ENCODE measurements around the gene PHF5A. TPM values are rescaled to one million over a fixed set of nuclear protein-coding genes. Genes with fewer than 3 reads are reported as not detected.

Gene PHF5A
- total RNA-seq, 2 donors from 2014 or later = 39.5 to 55.0 TPM

- H3K27ac ChIP-seq = no peak overlapping the region
- H3K27me3 ChIP-seq = no peaks in the 10 kb centered on the region
- TF ChIP-seq CTCF (IDR thresholded peaks at IDR 0.05) = no peak
- H3K36me3 ChIP-seq = peaks cover 16% of the 10 kb centered on the region
- intact Hi-C loops (cut with DNase I) = no loop called here
- no peak for DNase-seq
- H3K9me3 ChIP-seq = no peaks in the 10 kb centered on the region
- no peak overlapping the region for H3K4me3 ChIP-seq
- no peak overlapping the region for H3K9ac ChIP-seq (ENCODE audit: low read depth in 2 of 2, low read length in 2 of 2)
- no peaks in the 10 kb centered on the region for H3K4me1 ChIP-seq
These were observed 36.3 kb upstream of the PHF5A start for GRCh38 chr22:41504816-41505215.

GRCh38 chr22:41504397-41504796 lies 35.9 kb upstream of the PHF5A start:
- H3K4me3 ChIP-seq = no peak overlapping the region
- H3K27me3 ChIP-seq = no peaks in the 10 kb centered on the region
- no peak for TF ChIP-seq CTCF (IDR thresholded peaks at IDR 0.05)
- H3K4me1 ChIP-seq = no peaks in the 10 kb centered on the region
- H3K36me3 ChIP-seq = peaks cover 16% of the 10 kb centered on the region
- no peaks in the 10 kb centered on the region for H3K9me3 ChIP-seq
- intact Hi-C loops (cut with DNase I) = no loop called here
- H3K27ac ChIP-seq = no peak overlapping the region
- no peak overlapping the region for H3K9ac ChIP-seq (ENCODE audit: low read depth in 2 of 2, low read length in 2 of 2)
- no peak for DNase-seq

GRCh38 chr22:41501209-41501608 lies 32.7 kb upstream of the PHF5A start:
- intact Hi-C loops (cut with DNase I) = no loop called here
- Histone ChIP-seq H3K36me3 (no peaks in the 10 kb centered on the region), H3K27me3 (no peaks in the 10 kb centered on the region)

GRCh38 chr22:41500303-41500702 lies 31.8 kb upstream of the PHF5A start:
- Histone ChIP-seq H3K9ac (ENCODE audit: low read depth in 2 of 2, low read length in 2 of 2) (no peak overlapping the region), H3K27me3 (no peaks in the 10 kb centered on the region), H3K4me1 (no peaks in the 10 kb centered on the region), H3K9me3 (no peaks in the 10 kb centered on the region), H3K36me3 (no peaks in the 10 kb centered on the region), H3K4me3 (no peak overlapping the region), H3K27ac (no peak overlapping the region)
- no peak for TF ChIP-seq CTCF (IDR thresholded peaks at IDR 0.05)
- intact Hi-C loops (cut with DNase I) = no loop called here
- no peak for DNase-seq

More at GRCh38 chr22:41501209-41501608, 32.7 kb upstream of the PHF5A start:
- H3K9me3 ChIP-seq = no peaks in the 10 kb centered on the region
- DNase-seq = no peak
- no peak overlapping the region for H3K4me3 ChIP-seq
- no peak overlapping the region for H3K9ac ChIP-seq (ENCODE audit: low read depth in 2 of 2, low read length in 2 of 2)
- H3K27ac ChIP-seq = no peak overlapping the region
- no peak for TF ChIP-seq CTCF (IDR thresholded peaks at IDR 0.05)
- H3K4me1 ChIP-seq = no peaks in the 10 kb centered on the region

- Histone ChIP-seq H3K9ac (ENCODE audit: low read depth in 2 of 2, low read length in 2 of 2) (peak overlapping the region in 1 of 2 donors; percentile 12), H3K36me3 (no peaks in the 10 kb centered on the region), H3K4me1 (no peaks in the 10 kb centered on the region), H3K27me3 (no peaks in the 10 kb centered on the region), H3K9me3 (no peaks in the 10 kb centered on the region), H3K27ac (no peak overlapping the region), H3K4me3 (no peak overlapping the region)
- intact Hi-C loops (cut with DNase I) = no loop called here
- DNase-seq = no peak
- no peak for TF ChIP-seq CTCF (IDR thresholded peaks at IDR 0.05)
These were observed 31.3 kb upstream of the PHF5A start for GRCh38 chr22:41499624-41500280.

Data from colonic mucosa (tissue), 4 donors.